Retinal pigment epithelial cell (primary cell): ENCODE results near the gene ZAR1.

Experiments used
- DNase-seq: peaks from one replicate; pipeline ENCODE4 v3.0.0-alpha.2; 2010; ENCODE audit warnings: low read depth
- H3K4me3 ChIP-seq: 2 replicates; pipeline ENCODE4 v1.5.1; 2011; ENCODE audit warnings: mild to moderate bottlenecking, low read length, control low read depth, moderate library complexity
- TF ChIP-seq, protein P1 (sequence below): conservative IDR thresholded peaks from 2 replicates; pipeline ENCODE4 v1.5.1; 2011; ENCODE audit warnings: low read depth, low read length, control low read depth, inconsistent platforms

Gene ZAR1

DNA sequence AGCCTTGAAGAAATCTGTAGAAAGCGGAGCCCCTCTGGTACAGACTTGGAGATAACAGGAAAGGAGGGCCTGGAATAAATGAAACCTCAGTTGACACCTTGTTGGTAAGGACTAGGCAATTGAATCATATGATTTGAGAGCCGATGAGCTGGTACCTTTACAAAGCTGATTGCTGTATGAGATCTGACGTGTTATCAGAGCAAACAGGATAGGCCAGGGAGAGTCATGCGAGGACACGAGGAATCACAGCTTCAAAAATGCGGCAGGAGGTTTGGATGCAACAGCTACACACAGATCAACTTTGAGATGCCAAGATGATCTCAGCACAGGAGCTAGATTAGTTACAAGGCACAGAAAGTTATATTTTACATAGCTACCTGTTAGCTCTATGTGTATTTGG, 14.3 kb upstream of the ZAR1 start:
- TF ChIP-seq, protein P1, sequence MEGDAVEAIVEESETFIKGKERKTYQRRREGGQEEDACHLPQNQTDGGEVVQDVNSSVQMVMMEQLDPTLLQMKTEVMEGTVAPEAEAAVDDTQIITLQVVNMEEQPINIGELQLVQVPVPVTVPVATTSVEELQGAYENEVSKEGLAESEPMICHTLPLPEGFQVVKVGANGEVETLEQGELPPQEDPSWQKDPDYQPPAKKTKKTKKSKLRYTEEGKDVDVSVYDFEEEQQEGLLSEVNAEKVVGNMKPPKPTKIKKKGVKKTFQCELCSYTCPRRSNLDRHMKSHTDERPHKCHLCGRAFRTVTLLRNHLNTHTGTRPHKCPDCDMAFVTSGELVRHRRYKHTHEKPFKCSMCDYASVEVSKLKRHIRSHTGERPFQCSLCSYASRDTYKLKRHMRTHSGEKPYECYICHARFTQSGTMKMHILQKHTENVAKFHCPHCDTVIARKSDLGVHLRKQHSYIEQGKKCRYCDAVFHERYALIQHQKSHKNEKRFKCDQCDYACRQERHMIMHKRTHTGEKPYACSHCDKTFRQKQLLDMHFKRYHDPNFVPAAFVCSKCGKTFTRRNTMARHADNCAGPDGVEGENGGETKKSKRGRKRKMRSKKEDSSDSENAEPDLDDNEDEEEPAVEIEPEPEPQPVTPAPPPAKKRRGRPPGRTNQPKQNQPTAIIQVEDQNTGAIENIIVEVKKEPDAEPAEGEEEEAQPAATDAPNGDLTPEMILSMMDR = no peak
- DNase-seq = no peak
- no peak overlapping the region for H3K4me3 ChIP-seq

DNA sequence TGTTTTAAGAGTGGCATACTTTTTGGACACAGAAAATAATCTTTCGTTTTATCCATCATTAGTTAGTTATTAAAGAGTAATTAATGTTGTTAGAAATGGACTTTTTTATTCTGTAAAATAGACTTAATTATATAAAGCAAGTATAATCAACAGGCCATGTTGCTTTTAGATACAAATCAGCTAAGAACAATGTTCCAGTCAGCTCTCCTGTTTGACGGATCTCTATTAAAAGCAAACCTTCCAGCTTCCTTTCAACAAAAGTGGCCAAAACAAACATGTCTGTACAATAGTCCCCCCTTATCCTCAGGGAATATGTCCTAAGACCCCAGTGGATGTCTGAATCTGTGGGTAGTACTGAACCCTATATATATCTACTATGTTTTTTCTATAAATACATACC, 11.8 kb upstream of the ZAR1 start:
- TF ChIP-seq, protein P1 = no peak
- no peak overlapping the region for H3K4me3 ChIP-seq
- no peak for DNase-seq

DNA sequence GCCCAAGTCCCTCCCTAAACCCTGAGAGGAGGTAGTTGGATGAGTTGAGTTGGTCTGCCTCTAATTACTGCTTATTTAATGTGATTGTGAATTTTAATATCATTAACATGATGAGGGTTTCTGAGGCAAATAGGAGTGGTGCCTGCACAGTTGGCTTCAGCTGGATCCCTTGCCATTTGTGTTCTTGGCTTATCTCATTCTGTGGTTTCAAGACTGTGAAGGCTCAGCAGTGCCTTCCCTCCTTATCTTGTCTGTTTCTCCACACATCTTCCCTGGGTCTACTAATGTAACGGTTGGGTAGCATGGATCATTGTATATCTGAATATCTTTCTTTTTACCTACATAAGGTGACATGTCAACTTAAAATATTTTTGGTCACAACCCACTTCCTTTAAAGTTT, 8.5 kb upstream of the ZAR1 start:
- TF ChIP-seq, protein P1 = no peak
- no peak for DNase-seq
- H3K4me3 ChIP-seq = no peak overlapping the region

DNA sequence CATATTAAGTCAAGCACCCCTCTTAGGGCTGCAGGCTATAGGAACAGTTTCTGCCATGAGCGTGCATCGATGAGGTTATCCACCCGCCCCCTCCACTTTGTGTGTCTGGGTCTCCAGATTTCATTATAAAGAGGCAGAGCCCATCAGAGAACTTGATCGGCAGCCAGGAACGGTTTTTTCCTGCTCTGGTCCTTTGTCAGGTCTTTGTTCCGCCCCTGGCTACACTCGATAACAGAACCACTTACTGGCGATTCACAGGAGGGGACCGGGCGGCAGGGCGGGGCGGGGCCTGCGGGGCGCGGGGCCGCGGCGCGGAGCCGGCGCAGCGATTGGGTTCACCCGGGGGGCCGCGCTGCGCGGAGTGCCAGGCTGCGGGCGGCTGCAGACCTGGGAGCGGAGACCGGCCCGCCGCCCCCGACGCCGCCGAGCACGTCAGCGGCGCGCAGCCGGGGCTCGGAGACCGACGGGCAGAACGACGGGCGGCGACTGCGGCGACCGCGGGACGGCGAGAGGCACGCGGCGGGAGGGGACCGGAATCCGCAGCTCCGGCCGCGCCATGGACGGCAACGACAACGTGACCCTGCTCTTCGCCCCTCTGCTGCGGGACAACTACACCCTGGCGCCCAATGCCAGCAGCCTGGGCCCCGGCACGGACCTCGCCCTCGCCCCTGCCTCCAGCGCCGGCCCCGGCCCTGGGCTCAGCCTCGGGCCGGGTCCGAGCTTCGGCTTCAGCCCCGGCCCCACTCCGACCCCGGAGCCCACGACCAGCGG, 6.9 kb upstream of the ZAR1 start, which contains the start of gene SLC10A4:
SLC10A4 (plus strand) TSS at position 338 of the 771 bp plus-strand sequence; CDS start at position 557, 219 bp downstream.
- H3K4me3 ChIP-seq = peak within 1 kb of the TSS; percentile 45
- TF ChIP-seq, protein P1 = no peak
- DNase-seq = no peak

DNA sequence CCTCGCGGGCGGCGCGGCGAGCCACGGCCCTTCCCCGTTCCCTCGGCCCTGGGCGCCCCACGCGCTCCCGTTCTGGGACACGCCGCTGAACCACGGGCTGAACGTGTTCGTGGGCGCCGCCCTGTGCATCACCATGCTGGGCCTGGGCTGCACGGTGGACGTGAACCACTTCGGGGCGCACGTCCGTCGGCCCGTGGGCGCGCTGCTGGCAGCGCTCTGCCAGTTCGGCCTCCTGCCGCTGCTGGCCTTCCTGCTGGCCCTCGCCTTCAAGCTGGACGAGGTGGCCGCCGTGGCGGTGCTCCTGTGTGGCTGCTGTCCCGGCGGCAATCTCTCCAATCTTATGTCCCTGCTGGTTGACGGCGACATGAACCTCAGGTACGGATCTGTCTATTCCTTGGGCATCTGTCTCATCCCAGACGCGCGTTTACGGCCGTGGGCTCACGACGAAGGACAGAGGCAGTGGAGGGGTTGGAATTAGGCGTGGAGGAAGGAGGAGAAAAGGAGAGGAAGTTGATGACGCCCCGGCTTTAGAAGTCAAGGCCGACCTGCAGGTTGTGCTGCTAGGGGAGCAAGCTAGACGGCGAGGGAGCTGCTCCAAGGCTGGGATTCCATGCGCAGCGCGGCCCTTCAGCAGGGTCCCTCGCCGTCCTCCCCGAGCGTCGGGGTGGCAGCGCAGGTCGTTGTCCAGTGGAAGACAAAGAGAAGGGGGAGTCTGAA, 6.1 kb upstream of the ZAR1 start:
- no peak for DNase-seq
- H3K4me3 ChIP-seq = no peak overlapping the region
- TF ChIP-seq, protein P1 = no peak

DNA sequence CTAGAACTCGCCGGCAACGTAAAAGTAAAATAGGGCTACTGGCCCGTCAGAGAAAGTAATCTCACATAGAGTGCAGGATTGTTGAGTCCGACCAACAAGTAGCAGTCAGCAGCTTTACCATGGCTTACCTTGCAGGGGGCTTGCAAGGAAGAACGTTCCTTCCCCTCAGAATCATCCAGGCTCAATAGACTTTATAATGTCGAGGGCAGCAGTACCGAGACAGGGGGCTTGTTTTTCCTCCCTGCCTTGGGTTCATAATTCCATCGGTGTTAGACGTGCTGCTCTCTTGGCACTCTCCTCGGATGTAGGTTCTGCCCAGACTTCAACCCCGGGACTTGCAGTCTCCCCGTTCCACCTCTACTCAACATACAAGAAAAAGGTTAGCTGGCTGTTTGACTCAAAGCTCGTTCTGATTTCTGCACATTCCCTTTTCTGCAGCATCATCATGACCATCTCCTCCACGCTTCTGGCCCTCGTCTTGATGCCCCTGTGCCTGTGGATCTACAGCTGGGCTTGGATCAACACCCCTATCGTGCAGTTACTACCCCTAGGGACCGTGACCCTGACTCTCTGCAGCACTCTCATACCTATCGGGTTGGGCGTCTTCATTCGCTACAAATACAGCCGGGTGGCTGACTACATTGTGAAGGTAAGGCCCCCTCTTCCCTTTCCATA, 5.4 kb upstream of the ZAR1 start:
- TF ChIP-seq, protein P1 = no peak
- H3K4me3 ChIP-seq = no peak overlapping the region
- no peak for DNase-seq

DNA sequence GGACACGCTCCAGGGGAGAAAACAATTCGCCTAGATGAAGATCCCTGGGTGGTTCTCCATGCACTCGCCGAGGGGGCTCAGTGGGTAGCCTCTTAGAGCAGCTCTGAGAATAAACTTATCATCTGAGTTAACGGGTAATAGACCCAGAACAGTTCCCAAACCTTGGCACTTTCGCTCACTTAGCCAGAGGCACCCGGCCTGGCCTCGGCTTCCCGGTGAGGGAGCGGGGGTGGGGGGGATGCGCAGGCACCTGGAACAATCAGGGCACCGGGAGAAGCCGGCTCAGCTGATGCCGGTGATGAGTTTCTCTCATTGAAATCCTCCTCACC, 405 bp upstream of the ZAR1 start:
- peak overlapping the region; percentile 9 for H3K4me3 ChIP-seq
- no peak for DNase-seq
- TF ChIP-seq, protein P1 = no peak
